H9 (cell line): ENCODE data around the gene EPB41L2. TPM values are rescaled to one million over a fixed set of nuclear protein-coding genes. Genes with fewer than 3 reads are reported as not detected.

ENCODE experiments used
- DNase-seq: peaks from one replicate; pipeline ENCODE4 v3.0.0-alpha.2; 2017
- H2AFZ ChIP-seq: one replicate; pipeline ENCODE4 v1.6.1; 2013; ENCODE audit warnings: mild to moderate bottlenecking, low read length, control low read depth, moderate library complexity
- H2AK5ac ChIP-seq: 2 replicates; pipeline ENCODE4 v1.6.1; 2013; ENCODE audit warnings: low read length, control low read depth, mixed read lengths; ENCODE audit not compliant: insufficient read length
- H2BK120ac ChIP-seq: one replicate; pipeline ENCODE4 v1.6.1; 2013; ENCODE audit warnings: low read depth, mild to moderate bottlenecking, low read length, control low read depth, inconsistent platforms; ENCODE audit not compliant: poor library complexity, severe bottlenecking
- H2BK12ac ChIP-seq: 2 replicates; pipeline ENCODE4 v1.6.1; 2013; ENCODE audit warnings: low read length, control low read depth, mixed read lengths, low read depth; ENCODE audit not compliant: insufficient read length
- H2BK15ac ChIP-seq: 2 replicates; pipeline ENCODE4 v1.6.1; 2013; ENCODE audit warnings: low read depth, low read length, control low read depth
- H2BK20ac ChIP-seq: one replicate; pipeline ENCODE4 v1.6.1; 2013; ENCODE audit warnings: low read depth, mild to moderate bottlenecking, low read length, control low read depth, inconsistent platforms; ENCODE audit not compliant: poor library complexity, severe bottlenecking
- H2BK5ac ChIP-seq: 2 replicates; pipeline ENCODE4 v1.6.1; 2013; ENCODE audit warnings: low read length, control low read depth, mixed read lengths; ENCODE audit not compliant: insufficient read length
- H3K14ac ChIP-seq: 2 replicates; pipeline ENCODE4 v1.6.1; 2013; ENCODE audit warnings: low read length, control low read depth; ENCODE audit not compliant: insufficient read depth
- H3K18ac ChIP-seq: 2 replicates; pipeline ENCODE4 v1.6.1; 2013; ENCODE audit warnings: low read depth, mild to moderate bottlenecking, mixed read lengths, low read length, control low read depth; ENCODE audit not compliant: insufficient read length
- H3K23ac ChIP-seq: 2 replicates; pipeline ENCODE4 v1.6.1; 2013; ENCODE audit warnings: low read length, control low read depth, mixed read lengths, low read depth; ENCODE audit not compliant: insufficient read length
- H3K23me2 ChIP-seq: 2 replicates; pipeline ENCODE4 v1.6.1; 2013; ENCODE audit warnings: low read depth, mild to moderate bottlenecking, mixed read lengths, low read length, control low read depth; ENCODE audit not compliant: insufficient read length, poor library complexity, severe bottlenecking
- H3K27ac ChIP-seq: 2 replicates; pipeline ENCODE4 v1.5.1; 2013; ENCODE audit warnings: low read length, control low read depth, mixed read lengths, low read depth; ENCODE audit not compliant: insufficient read length
- H3K27me3 ChIP-seq: 2 replicates; pipeline ENCODE4 v1.6.1; 2013; ENCODE audit warnings: low read length, control low read depth, inconsistent platforms; ENCODE audit not compliant: insufficient read depth
- H3K4ac ChIP-seq: 2 replicates; pipeline ENCODE4 v1.6.1; 2013; ENCODE audit warnings: low read depth, mild to moderate bottlenecking, control low read depth, inconsistent platforms, low read length, moderate library complexity
- H3K4me1 ChIP-seq: 2 replicates; pipeline ENCODE4 v1.6.1; 2013; ENCODE audit warnings: low read length, control low read depth, inconsistent platforms; ENCODE audit not compliant: insufficient read depth
- H3K4me2 ChIP-seq: 2 replicates; pipeline ENCODE4 v1.6.1; 2013; ENCODE audit warnings: low read length, control low read depth, mixed read lengths; ENCODE audit not compliant: insufficient read length, insufficient read depth
- H3K56ac ChIP-seq: 2 replicates; pipeline ENCODE4 v1.6.1; 2013; ENCODE audit warnings: low read depth, mild to moderate bottlenecking, mixed read lengths, low read length, control low read depth; ENCODE audit not compliant: insufficient read length
- H3K79me1 ChIP-seq: 2 replicates; pipeline ENCODE4 v1.6.1; 2013; ENCODE audit warnings: low read depth, mild to moderate bottlenecking, moderate library complexity, low read length, control low read depth, inconsistent platforms; ENCODE audit not compliant: insufficient read depth, poor library complexity, severe bottlenecking
- H3K79me2 ChIP-seq: 2 replicates; pipeline ENCODE4 v1.6.1; 2013; ENCODE audit warnings: low read length, control low read depth, inconsistent platforms; ENCODE audit not compliant: insufficient read depth
- H3K9ac ChIP-seq: 2 replicates; pipeline ENCODE4 v1.6.1; 2013; ENCODE audit warnings: low read length, control low read depth, mixed read lengths; ENCODE audit not compliant: insufficient read length; ENCODE audit errors: extremely low read depth
- H3K9me3 ChIP-seq: one replicate; pipeline ENCODE4 v1.6.1; 2013; ENCODE audit warnings: low read depth, low read length, inconsistent platforms; ENCODE audit not compliant: control insufficient read depth
- H3T11ph ChIP-seq: one replicate; pipeline ENCODE4 v1.6.1; 2013; ENCODE audit warnings: mild to moderate bottlenecking, low read length, control low read depth, inconsistent platforms
- H4K20me1 ChIP-seq: one replicate; pipeline ENCODE4 v1.6.1; 2013; ENCODE audit not compliant: control insufficient read depth, insufficient read length, insufficient read depth
- H4K5ac ChIP-seq: 2 replicates; pipeline ENCODE4 v1.6.1; 2013; ENCODE audit warnings: low read depth, mild to moderate bottlenecking, mixed read lengths, low read length, control low read depth; ENCODE audit not compliant: insufficient read length
- H4K8ac ChIP-seq: replicated peaks from 2 replicates; pipeline ENCODE4 v1.6.1; 2013; ENCODE audit warnings: low read length, control low read depth, mixed read lengths, low read depth; ENCODE audit not compliant: insufficient read length
- H4K91ac ChIP-seq: 2 replicates; pipeline ENCODE4 v1.6.1; 2013; ENCODE audit warnings: low read depth, mild to moderate bottlenecking, moderate library complexity, mixed read lengths, low read length, control low read depth; ENCODE audit not compliant: insufficient read length
- H3K27ac Mint-ChIP-seq, 3 experiments: 2 replicates in 2 of 3; 3 replicates in 1 of 3; pipeline ENCODE4 v1.8.0; 2020 to 2021; ENCODE audit warnings: mixed read lengths in 3 of 3, mild to moderate bottlenecking in 1 of 3, moderate library complexity in 1 of 3
- H3K27me3 Mint-ChIP-seq: 2 replicates; pipeline ENCODE4 v1.8.0; 2021; ENCODE audit warnings: low read depth, mild to moderate bottlenecking, moderate library complexity, mixed read lengths
- H3K36me3 Mint-ChIP-seq, 3 experiments: 2 replicates in 2 of 3; 3 replicates in 1 of 3; pipeline ENCODE4 v1.8.0; 2020 to 2021; ENCODE audit warnings: low read depth in 3 of 3, mixed read lengths in 3 of 3; ENCODE audit not compliant: insufficient read depth in 1 of 3
- H3K4me1 Mint-ChIP-seq, 2 experiments: 2 replicates each; pipeline ENCODE4 v1.8.0; 2020; ENCODE audit warnings: mixed read lengths in 2 of 2
- H3K4me3 Mint-ChIP-seq, 2 experiments: 2 replicates in 1 of 2; 3 replicates in 1 of 2; pipeline ENCODE4 v1.8.0; 2020 to 2021; ENCODE audit warnings: mild to moderate bottlenecking in 2 of 2, mixed read lengths in 2 of 2, moderate library complexity in 1 of 2
- H3K9me3 Mint-ChIP-seq, 2 experiments: 2 replicates in 1 of 2; 3 replicates in 1 of 2; pipeline ENCODE4 v1.8.0; 2020; ENCODE audit warnings: mild to moderate bottlenecking in 2 of 2, mixed read lengths in 2 of 2, moderate library complexity in 1 of 2
- whole genome bisulfite sequencing: extraction: QIAGEN DNeasy Blood & Tissue Kit; methylation state at CpG from one replicate; pipeline ENCODE4 v1.1.7; 2013; ENCODE audit warnings: missing lambda C conversion rate, low lambda C conversion rate, mixed read lengths; ENCODE audit not compliant: insufficient read length; ENCODE audit errors: extremely low coverage; 5-methylcytosine and 5-hydroxymethylcytosine counted together
- total RNA-seq: library from RNA; stranded (reverse); gene quantifications from 2 replicates; pipeline ENCODE4 v1.2.1, GENCODE V29; 2021
- TF ChIP-seq, protein P1 (sequence below): fragments of 200-600 bp; sonication (generic); conservative IDR thresholded peaks from 3 replicates; pipeline ENCODE4 v1.8.0; 2021; ENCODE audit warnings: antibody characterized with exemption, mild to moderate bottlenecking

EPB41L2 gene
- total RNA-seq, 1 experiment from 2014 or later: 90.2 TPM

- Histone ChIP-seq H2BK15ac (no peak overlapping the region), H4K5ac (no peak overlapping the region), H3K18ac (no peak overlapping the region), H3K27ac (no peak overlapping the region), H3K4me1 (peaks cover 21% of the 10 kb centered on the region), H2BK20ac (no peak overlapping the region), H2BK120ac (no peak overlapping the region), H3K23me2 (no peaks in the 10 kb centered on the region), H3K14ac (no peak overlapping the region), H3K4ac (no peak overlapping the region), H3K4me2 (no peak overlapping the region), H3K9me3 (no peaks in the 10 kb centered on the region), H3K27me3 (no peaks in the 10 kb centered on the region), H3K79me2 (peaks cover 2% of the 10 kb centered on the region; the same call in 1 of the 2 replicates), H2BK12ac (no peak overlapping the region), H3K23ac (no peak overlapping the region), H3T11ph (no peak overlapping the region), H3K9ac (no peak overlapping the region), H4K20me1 (no peaks in the 10 kb centered on the region), H2BK5ac (no peak overlapping the region), H2AFZ (no peak overlapping the region), H3K79me1 (no peaks in the 10 kb centered on the region), H4K8ac (no peak overlapping the region), H4K91ac (no peak overlapping the region), H2AK5ac (no peak overlapping the region), H3K56ac (no peak overlapping the region)
- WGBS: no CpG with 5 or more reads among the region's 8 CpGs
- H3K36me3 Mint-ChIP-seq: no peaks in the 10 kb centered on the region; a peak in 1 of 7 replicates
- TF ChIP-seq, protein P1, sequence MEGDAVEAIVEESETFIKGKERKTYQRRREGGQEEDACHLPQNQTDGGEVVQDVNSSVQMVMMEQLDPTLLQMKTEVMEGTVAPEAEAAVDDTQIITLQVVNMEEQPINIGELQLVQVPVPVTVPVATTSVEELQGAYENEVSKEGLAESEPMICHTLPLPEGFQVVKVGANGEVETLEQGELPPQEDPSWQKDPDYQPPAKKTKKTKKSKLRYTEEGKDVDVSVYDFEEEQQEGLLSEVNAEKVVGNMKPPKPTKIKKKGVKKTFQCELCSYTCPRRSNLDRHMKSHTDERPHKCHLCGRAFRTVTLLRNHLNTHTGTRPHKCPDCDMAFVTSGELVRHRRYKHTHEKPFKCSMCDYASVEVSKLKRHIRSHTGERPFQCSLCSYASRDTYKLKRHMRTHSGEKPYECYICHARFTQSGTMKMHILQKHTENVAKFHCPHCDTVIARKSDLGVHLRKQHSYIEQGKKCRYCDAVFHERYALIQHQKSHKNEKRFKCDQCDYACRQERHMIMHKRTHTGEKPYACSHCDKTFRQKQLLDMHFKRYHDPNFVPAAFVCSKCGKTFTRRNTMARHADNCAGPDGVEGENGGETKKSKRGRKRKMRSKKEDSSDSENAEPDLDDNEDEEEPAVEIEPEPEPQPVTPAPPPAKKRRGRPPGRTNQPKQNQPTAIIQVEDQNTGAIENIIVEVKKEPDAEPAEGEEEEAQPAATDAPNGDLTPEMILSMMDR: no peak
- H3K9me3 Mint-ChIP-seq: no peaks in the 10 kb centered on the region
- H3K4me3 Mint-ChIP-seq: no peak overlapping the region
- H3K27me3 Mint-ChIP-seq: no peaks in the 10 kb centered on the region
- peaks cover 30 to 33% of the 10 kb centered on the region in 2 experiments for H3K4me1 Mint-ChIP-seq
- H3K27ac Mint-ChIP-seq: peak overlapping the region in 2 of 3 experiments; percentile 0 to 2; a peak in 2 of 7 replicates
- no peak for DNase-seq
Measured at GRCh38 chr6:130966344-130966980, 96.6 kb downstream of the EPB41L2 start.
